ENCODE measurements around the gene NACC2.

NACC2 gene

DNA sequence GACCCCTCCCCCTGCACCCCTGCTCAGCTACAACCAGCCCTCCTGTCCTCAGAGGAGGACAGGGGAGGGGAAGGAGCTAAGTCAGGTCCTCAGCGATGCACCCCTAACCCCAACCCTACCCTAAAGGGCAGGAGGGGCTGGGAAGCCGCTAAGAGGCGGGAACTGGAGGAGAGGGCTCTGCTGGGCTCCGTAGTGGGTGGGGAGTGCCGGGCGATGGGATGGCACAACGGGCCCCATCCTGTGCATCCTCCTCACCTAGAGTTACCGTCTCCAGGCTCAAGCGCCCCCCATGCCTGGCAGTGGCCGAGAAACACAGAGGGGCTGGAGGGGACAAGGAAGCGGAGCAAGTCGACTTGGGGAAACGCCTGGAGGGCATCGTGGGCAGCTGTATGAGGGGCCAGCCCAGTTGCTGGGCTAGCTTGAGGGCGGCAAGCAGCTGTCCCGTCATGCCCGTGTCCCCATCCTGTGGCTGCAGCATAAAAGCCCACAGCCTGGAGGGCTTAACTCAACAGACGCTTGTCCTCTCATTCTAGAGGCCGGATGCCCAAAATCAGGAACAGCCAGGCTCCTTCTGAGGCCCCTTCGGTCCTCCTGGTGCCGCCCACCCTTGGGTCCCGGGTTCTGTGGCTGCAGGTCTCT lies 110.9 kb downstream of the NACC2 start:
- TF ChIP-seq, protein P1, sequence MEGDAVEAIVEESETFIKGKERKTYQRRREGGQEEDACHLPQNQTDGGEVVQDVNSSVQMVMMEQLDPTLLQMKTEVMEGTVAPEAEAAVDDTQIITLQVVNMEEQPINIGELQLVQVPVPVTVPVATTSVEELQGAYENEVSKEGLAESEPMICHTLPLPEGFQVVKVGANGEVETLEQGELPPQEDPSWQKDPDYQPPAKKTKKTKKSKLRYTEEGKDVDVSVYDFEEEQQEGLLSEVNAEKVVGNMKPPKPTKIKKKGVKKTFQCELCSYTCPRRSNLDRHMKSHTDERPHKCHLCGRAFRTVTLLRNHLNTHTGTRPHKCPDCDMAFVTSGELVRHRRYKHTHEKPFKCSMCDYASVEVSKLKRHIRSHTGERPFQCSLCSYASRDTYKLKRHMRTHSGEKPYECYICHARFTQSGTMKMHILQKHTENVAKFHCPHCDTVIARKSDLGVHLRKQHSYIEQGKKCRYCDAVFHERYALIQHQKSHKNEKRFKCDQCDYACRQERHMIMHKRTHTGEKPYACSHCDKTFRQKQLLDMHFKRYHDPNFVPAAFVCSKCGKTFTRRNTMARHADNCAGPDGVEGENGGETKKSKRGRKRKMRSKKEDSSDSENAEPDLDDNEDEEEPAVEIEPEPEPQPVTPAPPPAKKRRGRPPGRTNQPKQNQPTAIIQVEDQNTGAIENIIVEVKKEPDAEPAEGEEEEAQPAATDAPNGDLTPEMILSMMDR (IDR thresholded peaks at IDR 0.05; ENCODE audit: low read depth, low read length) = no peak
- DNase-seq (ENCODE audit: extremely low read depth, low read depth) = no peak

DNA sequence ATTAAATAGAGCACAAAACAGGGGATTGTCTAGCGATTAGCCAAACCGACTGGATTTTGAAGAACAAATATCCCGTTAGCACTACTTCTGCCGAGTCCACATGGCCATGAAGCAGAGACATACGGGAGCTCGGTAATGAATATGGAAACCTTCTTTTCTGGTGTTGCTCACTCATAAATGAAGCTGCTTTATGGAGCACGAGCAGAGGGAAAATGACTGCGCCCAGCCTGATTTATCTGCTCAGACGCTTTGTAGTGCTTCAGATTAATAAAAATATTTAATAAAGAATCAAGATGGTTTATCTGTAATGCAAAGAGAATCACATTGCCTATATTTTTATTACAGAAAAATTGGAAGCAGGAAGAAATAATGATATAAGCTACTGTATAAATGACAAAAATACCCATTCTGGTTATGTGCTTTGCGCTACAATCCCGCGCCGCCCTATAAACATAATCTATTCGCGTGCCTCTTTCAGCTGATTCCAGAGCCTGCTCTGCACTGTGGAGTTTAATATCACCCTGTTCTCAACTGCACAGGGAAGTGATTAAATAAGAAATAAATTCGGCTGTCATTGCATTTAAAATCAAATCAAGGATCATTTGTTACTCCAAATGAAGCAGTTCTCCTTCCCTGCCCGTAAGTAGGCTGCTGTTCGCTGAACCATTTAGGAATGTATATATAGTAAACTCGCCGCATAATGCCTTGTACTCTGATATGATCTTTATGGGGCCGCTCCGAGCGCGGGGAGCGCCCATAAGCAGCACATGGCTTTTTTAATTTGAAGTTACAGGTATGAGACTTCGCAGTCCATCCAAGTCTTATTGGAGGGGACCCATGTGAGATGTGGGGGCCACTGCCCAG lies 111.6 kb downstream of the NACC2 start:
- TF ChIP-seq, protein P1 (IDR thresholded peaks at IDR 0.05; ENCODE audit: low read depth, low read length) = no peak
- DNase-seq (ENCODE audit: extremely low read depth, low read depth) = no peak

DNA sequence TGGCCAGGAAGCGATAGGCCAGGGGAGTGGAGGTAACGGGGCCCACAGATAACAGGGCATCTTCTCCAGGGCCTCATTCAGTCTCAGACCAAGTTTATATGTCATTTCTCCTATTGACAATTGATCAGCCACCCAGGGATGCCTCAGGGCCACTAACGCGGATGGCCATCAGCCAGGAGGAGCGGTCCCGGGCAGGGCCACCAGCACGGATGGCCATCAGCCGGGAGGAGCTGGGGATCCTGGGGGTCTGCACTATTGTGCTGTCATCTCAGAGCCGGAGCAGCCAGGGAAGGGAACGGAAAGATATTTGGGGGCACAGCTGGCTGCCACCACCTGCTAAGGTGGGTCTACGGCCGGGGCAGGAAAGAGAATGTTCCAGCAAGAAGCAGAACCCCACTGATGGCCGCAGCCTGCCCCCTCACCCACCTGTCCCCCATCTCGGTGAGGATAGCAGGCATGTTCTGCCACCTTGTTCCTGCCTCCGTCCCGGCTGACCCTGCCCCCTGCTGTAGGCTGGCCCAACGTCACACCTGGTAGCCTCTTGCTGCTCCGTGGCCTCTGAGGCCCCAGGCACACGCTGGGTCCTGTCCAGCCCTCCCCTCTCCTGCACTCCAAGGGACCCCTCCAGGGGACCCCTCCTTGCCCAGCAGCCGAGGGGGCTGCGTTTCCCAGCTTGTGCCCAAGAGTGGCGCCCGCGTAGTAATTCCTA lies 112.4 kb downstream of the NACC2 start:
- DNase-seq (ENCODE audit: extremely low read depth, low read depth) = no peak
- TF ChIP-seq, protein P1 (IDR thresholded peaks at IDR 0.05; ENCODE audit: low read depth, low read length) = no peak

DNA sequence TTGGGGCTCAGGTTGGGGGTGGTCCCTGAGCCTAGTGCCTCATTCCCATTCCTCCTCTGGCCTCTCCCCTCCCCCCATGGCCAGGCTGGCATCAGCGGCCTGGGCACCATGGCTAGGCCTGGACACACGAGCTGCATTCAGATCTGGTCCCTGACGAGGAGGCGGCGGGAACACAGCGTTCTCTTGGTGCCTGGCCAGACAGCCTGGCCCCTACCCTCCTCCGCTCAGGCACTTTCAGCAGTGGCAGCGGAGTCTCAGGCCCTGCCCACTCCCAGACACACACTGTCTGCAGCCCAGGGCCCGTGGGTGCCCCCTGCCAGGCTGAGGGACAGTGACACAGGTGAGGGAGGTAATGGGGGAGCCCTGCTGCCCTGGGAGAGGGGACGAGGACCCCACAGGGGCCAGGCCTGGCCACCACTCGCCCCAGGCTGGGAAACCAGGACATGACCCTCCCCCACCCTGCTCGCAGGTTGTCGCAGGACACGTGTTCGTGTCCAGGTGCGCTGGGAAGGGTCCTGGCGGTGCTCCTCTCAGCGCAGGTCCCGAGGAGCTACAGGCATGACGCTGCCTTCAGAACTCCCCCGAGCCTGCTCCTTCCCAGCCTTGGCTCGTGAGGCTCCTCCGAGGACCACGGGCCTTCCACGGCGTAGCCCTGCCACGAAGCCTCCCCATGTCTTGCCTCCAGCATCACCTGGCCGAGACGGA lies 114.0 kb downstream of the NACC2 start:
- no peak for DNase-seq (ENCODE audit: extremely low read depth, low read depth)
- TF ChIP-seq, protein P1 (IDR thresholded peaks at IDR 0.05; ENCODE audit: low read depth, low read length) = no peak

DNA sequence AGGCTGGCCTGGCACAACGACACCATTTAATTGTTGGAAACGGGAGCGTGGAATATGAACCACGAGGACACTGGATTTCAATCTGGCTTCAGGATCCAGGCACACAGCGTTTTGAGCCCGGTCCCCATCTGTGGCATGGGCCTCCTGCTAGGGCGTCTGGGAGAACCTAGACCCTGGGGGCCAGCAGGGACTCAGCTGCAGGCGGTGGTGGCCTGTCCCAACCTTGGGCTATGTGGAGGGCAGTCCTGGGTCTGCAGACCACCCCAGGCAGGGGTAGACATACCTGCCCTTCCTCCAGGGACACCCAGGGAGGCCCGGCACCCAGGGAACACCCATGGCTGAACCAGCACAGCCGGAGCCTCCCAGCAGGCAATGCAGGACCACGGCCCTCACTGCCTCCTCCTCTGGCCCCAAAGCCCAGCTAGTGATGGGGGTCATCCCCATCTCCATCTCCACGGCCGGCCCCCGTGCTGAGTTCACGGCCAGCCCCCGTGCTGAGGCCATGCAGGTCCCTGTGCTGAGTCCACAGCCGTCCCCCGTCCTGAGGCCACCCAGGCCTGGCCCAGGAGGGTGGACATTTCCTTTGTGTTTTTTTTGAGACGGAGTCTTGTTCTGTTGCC lies 115.4 kb downstream of the NACC2 start:
- no peak for DNase-seq (ENCODE audit: extremely low read depth, low read depth)
- TF ChIP-seq, protein P1 (IDR thresholded peaks at IDR 0.05; ENCODE audit: low read depth, low read length) = no peak

DNA sequence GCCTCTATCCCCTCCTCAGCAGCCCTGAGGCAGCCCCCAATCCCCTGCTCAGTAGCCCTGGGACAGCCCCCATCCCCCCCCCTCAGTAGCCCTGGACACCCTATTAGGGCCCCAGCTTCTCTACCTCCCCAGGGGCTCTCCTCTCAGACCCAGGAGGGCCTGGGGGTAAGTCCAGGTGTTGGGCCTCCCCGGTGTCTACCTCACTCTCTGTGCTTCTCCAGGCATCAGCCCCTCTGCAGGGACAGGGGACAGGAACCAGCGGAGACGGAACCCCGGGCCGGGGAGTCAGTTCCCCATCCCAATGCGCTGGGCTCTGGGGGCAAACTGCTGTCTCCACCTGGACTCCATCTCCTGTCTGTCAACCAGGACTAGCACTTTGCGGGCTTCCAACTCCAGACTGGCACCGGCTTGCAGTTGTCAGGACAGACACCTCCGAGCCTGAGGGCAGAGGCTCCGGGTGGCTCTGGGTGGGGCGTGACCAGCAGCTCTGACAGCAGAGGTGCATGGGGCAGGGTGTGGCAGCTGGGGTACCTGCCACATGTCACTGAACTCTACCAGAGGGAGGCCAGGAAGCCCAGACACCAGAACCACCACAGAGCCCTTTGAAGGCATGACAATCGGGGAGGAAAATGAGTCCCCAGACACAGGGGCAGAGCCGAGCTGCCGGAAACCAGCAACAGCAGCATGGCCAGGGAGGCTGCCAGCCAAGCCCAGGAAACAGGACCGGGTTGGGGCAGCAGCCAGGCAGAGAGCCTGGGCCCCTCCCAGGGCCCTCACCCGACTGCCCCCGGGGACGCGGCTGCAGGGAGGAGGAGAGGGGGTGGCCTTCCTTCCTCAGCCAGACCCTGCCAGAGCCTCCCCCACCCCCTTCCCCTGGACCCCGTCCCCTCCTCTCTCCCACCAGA lies 116.2 kb downstream of the NACC2 start:
- no peak for DNase-seq (ENCODE audit: extremely low read depth, low read depth)
- TF ChIP-seq, protein P1 (IDR thresholded peaks at IDR 0.05; ENCODE audit: low read depth, low read length) = no peak
